Neural progenitor cell (in vitro differentiated cells): ENCODE results near the gene EIF5A2. TPM values are rescaled to one million over a fixed set of nuclear protein-coding genes. Genes with fewer than 3 reads are reported as not detected.

Experiments used
- DNase-seq: peaks from one replicate; pipeline ENCODE4 v3.0.0-alpha.2; 2016; ENCODE audit warnings: low spot score
- H2AFZ ChIP-seq: fragments of 200-600 bp; sonication (generic); replicated peaks from 2 replicates; pipeline ENCODE4 v1.6.1; 2016; ENCODE audit warnings: antibody characterized with exemption
- H3F3A ChIP-seq: fragments of 200-600 bp; sonication (generic); 2 replicates; pipeline ENCODE4 v1.6.1; 2016; ENCODE audit warnings: antibody characterized with exemption, low read depth
- H3K27ac ChIP-seq: fragments of 200-600 bp; sonication (generic); 2 replicates; pipeline ENCODE4 v1.5.1; 2016; ENCODE audit warnings: mild to moderate bottlenecking
- H3K27me3 ChIP-seq: fragments of 200-600 bp; sonication (generic); 2 replicates; pipeline ENCODE4 v1.6.1; 2016; ENCODE audit warnings: mild to moderate bottlenecking, moderate library complexity
- H3K36me3 ChIP-seq: fragments of 200-600 bp; sonication (generic); 2 replicates; pipeline ENCODE4 v1.5.1; 2016
- H3K4me1 ChIP-seq: fragments of 200-600 bp; sonication (generic); 2 replicates; pipeline ENCODE4 v1.6.1; 2016; ENCODE audit warnings: mixed run types
- H3K4me2 ChIP-seq: fragments of 200-600 bp; sonication (generic); 2 replicates; pipeline ENCODE4 v1.6.1; 2016
- H3K4me3 ChIP-seq: fragments of 200-600 bp; sonication (generic); 2 replicates; pipeline ENCODE4 v1.5.1; 2016
- H3K79me2 ChIP-seq: fragments of 200-600 bp; sonication (generic); 2 replicates; pipeline ENCODE4 v1.6.1; 2016; ENCODE audit warnings: low read depth
- H3K9ac ChIP-seq: fragments of 200-600 bp; sonication (generic); 2 replicates; pipeline ENCODE4 v1.6.1; 2016
- H3K9me3 ChIP-seq: fragments of 200-600 bp; sonication (generic); 2 replicates; pipeline ENCODE4 v1.5.1; 2016; ENCODE audit warnings: low read depth
- H4K20me1 ChIP-seq: fragments of 200-600 bp; sonication (generic); 2 replicates; pipeline ENCODE4 v1.6.1; 2016; ENCODE audit warnings: low read depth
- H3K27ac Mint-ChIP-seq: 3 replicates; pipeline ENCODE4 v1.8.0; 2021; ENCODE audit warnings: mixed read lengths
- H3K27me3 Mint-ChIP-seq: 2 replicates; pipeline ENCODE4 v1.8.0; 2022; ENCODE audit warnings: low read depth, mild to moderate bottlenecking, inconsistent platforms, moderate library complexity, mixed read lengths; ENCODE audit not compliant: insufficient read depth
- H3K36me3 Mint-ChIP-seq: 3 replicates; pipeline ENCODE4 v1.8.0; 2021; ENCODE audit warnings: mixed read lengths
- H3K4me1 Mint-ChIP-seq: 3 replicates; pipeline ENCODE4 v1.8.0; 2021; ENCODE audit warnings: mixed read lengths
- H3K4me3 Mint-ChIP-seq: 3 replicates; pipeline ENCODE4 v1.8.0; 2021; ENCODE audit warnings: mild to moderate bottlenecking, moderate library complexity, mixed read lengths
- H3K9me3 Mint-ChIP-seq: 3 replicates; pipeline ENCODE4 v1.8.0; 2020; ENCODE audit warnings: mixed read lengths
- EZH2 ChIP-seq: fragments of 200-600 bp; sonication (generic); IDR thresholded peaks from 2 replicates; pipeline ENCODE4 v1.6.1; 2017; ENCODE audit warnings: antibody characterized with exemption, mild to moderate bottlenecking, moderate library complexity
- EZH2phosphoT487 ChIP-seq: fragments of 200-600 bp; sonication (generic); IDR thresholded peaks from 2 replicates; pipeline ENCODE4 v1.6.1; 2017; ENCODE audit warnings: antibody characterized with exemption
- total RNA-seq: library from RNA; depleted of rRNA; stranded (reverse); fragments of >200 nt; gene quantifications from 2 replicates; pipeline ENCODE4 v1.2.3, GENCODE V29; 2015; ENCODE audit warnings: low replicate concordance
- TF ChIP-seq, protein P1 (sequence below): fragments of 200-600 bp; sonication (generic); IDR thresholded peaks from 2 replicates; pipeline ENCODE4 v1.5.1; 2017; ENCODE audit warnings: antibody characterized with exemption, mild to moderate bottlenecking

EIF5A2 gene
- total RNA-seq, 1 donor from 2014 or later: 6.6 TPM

DNA sequence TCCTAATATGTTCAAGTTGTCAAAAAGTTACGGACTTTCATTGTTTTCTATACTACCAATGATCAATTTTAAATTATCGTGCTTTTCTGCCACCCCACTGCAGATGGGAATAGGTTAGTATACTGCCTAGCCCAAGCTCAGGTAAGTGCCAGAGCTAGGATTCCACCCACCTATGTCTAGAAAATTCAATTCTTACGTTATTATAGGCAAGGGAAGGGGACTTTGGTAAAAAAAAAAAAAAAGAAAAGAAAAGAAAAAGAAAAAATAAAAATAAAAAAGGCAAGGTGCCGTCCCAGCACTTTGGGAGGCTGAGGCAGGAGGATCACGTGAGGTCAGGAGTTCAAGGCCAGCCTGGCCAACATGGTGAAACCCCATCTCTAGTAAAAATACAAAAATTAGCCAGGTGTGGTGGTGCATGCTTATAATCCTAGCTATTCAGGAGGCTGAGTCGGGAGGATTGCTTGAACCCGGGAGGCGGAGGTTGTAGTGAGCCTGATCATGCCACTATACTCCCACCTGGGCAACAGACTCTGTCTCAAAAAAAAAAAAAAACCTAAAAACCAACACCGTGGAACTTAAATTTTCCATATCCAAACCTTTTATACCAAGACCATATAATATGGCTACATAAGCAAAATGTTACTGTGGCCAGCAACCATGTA is 39.7 kb downstream of the EIF5A2 start:
- H3K4me3 Mint-ChIP-seq: peak overlapping the region; percentile 96
- no peaks in the 10 kb centered on the region for H3K9me3 Mint-ChIP-seq
- H2AFZ ChIP-seq: no peak overlapping the region
- H3F3A ChIP-seq: peaks cover 71% of the 10 kb centered on the region
- H3K79me2 ChIP-seq: peaks cover 31% of the 10 kb centered on the region
- H3K4me1 ChIP-seq: peaks cover 25% of the 10 kb centered on the region
- no peak for DNase-seq
- H3K27ac ChIP-seq: peak overlapping the region; percentile 65
- H3K4me1 Mint-ChIP-seq: peaks cover 21% of the 10 kb centered on the region
- H4K20me1 ChIP-seq: peaks cover 24% of the 10 kb centered on the region
- no peaks in the 10 kb centered on the region for H3K27me3 ChIP-seq
- H3K9ac ChIP-seq: peak overlapping the region; percentile 71
- no peaks in the 10 kb centered on the region for H3K27me3 Mint-ChIP-seq
- H3K27ac Mint-ChIP-seq: no peak overlapping the region
- peaks cover 17% of the 10 kb centered on the region for H3K36me3 Mint-ChIP-seq
- peak overlapping the region; percentile 79 for H3K4me3 ChIP-seq
- TF ChIP-seq EZH2phosphoT487: no peak
- H3K4me2 ChIP-seq: peak overlapping the region; percentile 99
- no peaks in the 10 kb centered on the region for H3K9me3 ChIP-seq
- H3K36me3 ChIP-seq: peaks cover 26% of the 10 kb centered on the region

DNA sequence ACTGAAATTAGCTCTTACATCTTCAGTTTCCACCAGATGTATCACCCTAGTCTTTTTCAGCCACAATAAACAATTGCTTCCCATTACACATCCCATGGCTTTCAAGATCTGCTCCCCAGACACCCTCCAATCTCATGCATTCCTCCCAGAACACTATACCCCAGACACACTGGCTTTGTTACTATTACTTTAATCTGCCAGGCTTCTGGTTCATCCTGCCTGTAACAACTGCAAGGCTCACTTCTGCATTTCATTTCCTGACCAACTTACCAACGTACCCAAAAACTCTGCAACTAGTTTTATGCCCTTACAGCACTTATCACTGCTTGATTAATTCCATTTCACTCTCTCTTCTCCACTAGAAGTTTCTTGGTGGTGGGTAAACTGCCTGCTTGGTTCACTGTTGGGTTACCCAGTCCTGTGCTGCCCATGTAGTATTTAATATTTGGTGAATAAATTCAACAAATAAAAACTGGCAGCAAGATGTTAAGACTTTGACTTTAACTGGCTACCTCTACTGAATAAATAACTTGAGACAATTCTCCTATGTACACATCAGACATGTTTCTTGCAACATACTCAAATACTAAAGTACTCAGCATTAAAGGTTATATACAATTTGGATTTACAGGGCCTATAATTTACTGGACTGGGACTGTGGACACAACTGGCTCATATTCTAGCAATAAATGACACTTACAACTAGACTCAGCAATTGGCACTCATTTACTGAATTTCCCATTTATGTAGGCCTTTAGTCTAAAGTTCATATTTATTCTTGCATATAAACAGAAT is 41.1 kb downstream of the EIF5A2 start:
- no peak for DNase-seq
- Histone ChIP-seq H3K27me3 (no peaks in the 10 kb centered on the region), H4K20me1 (peaks cover 24% of the 10 kb centered on the region), H3K4me1 (peaks cover 25% of the 10 kb centered on the region), H3K9ac (no peak overlapping the region), H3K79me2 (peaks cover 31% of the 10 kb centered on the region), H3F3A (peaks cover 72% of the 10 kb centered on the region), H3K4me3 (peak overlapping the region; percentile 79), H3K36me3 (peaks cover 26% of the 10 kb centered on the region), H3K9me3 (no peaks in the 10 kb centered on the region), H3K4me2 (peak overlapping the region; percentile 99), H3K27ac (peak overlapping the region; percentile 65), H2AFZ (no peak overlapping the region)
- Mint-ChIP-seq H3K27ac (no peak overlapping the region), H3K4me3 (no peak overlapping the region), H3K27me3 (no peaks in the 10 kb centered on the region), H3K36me3 (peaks cover 17% of the 10 kb centered on the region), H3K4me1 (peaks cover 21% of the 10 kb centered on the region), H3K9me3 (no peaks in the 10 kb centered on the region)
- TF ChIP-seq, protein P1, sequence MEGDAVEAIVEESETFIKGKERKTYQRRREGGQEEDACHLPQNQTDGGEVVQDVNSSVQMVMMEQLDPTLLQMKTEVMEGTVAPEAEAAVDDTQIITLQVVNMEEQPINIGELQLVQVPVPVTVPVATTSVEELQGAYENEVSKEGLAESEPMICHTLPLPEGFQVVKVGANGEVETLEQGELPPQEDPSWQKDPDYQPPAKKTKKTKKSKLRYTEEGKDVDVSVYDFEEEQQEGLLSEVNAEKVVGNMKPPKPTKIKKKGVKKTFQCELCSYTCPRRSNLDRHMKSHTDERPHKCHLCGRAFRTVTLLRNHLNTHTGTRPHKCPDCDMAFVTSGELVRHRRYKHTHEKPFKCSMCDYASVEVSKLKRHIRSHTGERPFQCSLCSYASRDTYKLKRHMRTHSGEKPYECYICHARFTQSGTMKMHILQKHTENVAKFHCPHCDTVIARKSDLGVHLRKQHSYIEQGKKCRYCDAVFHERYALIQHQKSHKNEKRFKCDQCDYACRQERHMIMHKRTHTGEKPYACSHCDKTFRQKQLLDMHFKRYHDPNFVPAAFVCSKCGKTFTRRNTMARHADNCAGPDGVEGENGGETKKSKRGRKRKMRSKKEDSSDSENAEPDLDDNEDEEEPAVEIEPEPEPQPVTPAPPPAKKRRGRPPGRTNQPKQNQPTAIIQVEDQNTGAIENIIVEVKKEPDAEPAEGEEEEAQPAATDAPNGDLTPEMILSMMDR: no peak
- TF ChIP-seq EZH2: no peak
- no peak for TF ChIP-seq EZH2phosphoT487

DNA sequence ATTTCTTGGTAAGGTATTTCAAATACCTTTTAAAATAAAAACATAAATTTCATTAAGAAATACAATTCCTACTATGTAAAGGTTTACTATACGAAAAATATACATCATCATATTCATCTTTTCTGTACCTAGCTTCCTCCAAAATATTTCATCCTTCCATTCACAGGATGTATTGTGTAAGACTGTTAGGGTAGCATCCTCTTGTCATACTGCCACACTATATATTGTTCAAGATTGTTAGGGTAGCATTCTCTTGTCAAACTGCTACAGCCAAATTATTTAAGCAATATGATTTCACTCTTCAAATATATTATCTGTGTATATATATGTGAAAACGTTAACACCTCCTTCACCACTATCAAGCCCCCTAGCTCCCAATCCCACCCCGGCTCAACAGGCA is 41.9 kb downstream of the EIF5A2 start:
- Mint-ChIP-seq H3K9me3 (no peaks in the 10 kb centered on the region), H3K27me3 (no peaks in the 10 kb centered on the region), H3K36me3 (peaks cover 17% of the 10 kb centered on the region), H3K4me3 (no peak overlapping the region), H3K4me1 (peaks cover 21% of the 10 kb centered on the region), H3K27ac (no peak overlapping the region)
- TF ChIP-seq EZH2phosphoT487 (no peak), EZH2 (no peak)
- TF ChIP-seq, protein P1: no peak
- H3K27ac ChIP-seq: no peak overlapping the region
- H3K4me2 ChIP-seq: no peak overlapping the region
- H2AFZ ChIP-seq: no peak overlapping the region
- no peak overlapping the region for H3K9ac ChIP-seq
- H3F3A ChIP-seq: peaks cover 71% of the 10 kb centered on the region
- peaks cover 31% of the 10 kb centered on the region for H3K79me2 ChIP-seq
- peaks cover 24% of the 10 kb centered on the region for H4K20me1 ChIP-seq
- H3K4me1 ChIP-seq: peaks cover 25% of the 10 kb centered on the region
- DNase-seq: no peak
- no peaks in the 10 kb centered on the region for H3K9me3 ChIP-seq
- H3K36me3 ChIP-seq: peaks cover 26% of the 10 kb centered on the region
- H3K27me3 ChIP-seq: no peaks in the 10 kb centered on the region
- no peak overlapping the region for H3K4me3 ChIP-seq
